Mesenchymal stem cell (in vitro differentiated cells and primary cell): ENCODE results near the gene SRRM2.

Experiments
- DNase-seq: peaks from one replicate; pipeline ENCODE4 v3.0.0-alpha.2; 2013
- H2AFZ ChIP-seq: one replicate; pipeline ENCODE4 v1.6.1; 2013; ENCODE audit warnings: low read depth, mild to moderate bottlenecking, control low read depth, inconsistent platforms, low read length, moderate library complexity
- H2AK5ac ChIP-seq: 2 replicates; pipeline ENCODE4 v1.6.1; 2013; ENCODE audit warnings: low read length, moderate library complexity, mild to moderate bottlenecking, inconsistent platforms; ENCODE audit not compliant: severe bottlenecking
- H2BK120ac ChIP-seq: one replicate; pipeline ENCODE4 v1.6.1; 2013; ENCODE audit warnings: low read depth, mild to moderate bottlenecking, inconsistent platforms, low read length, moderate library complexity
- H2BK12ac ChIP-seq, 2 experiments: one replicate each; pipeline ENCODE4 v1.6.1; 2013; ENCODE audit warnings: inconsistent platforms in 2 of 2, low read length in 2 of 2, mild to moderate bottlenecking in 2 of 2, moderate library complexity in 2 of 2, control low read depth in 1 of 2
- H2BK15ac ChIP-seq: one replicate; pipeline ENCODE4 v1.6.1; 2013; ENCODE audit warnings: mild to moderate bottlenecking, low read depth, inconsistent platforms; ENCODE audit not compliant: poor library complexity, severe bottlenecking
- H2BK5ac ChIP-seq: 2 replicates; pipeline ENCODE4 v1.6.1; 2013; ENCODE audit warnings: low read depth, mild to moderate bottlenecking, low read length, control low read depth, inconsistent platforms; ENCODE audit not compliant: poor library complexity, severe bottlenecking
- H3K14ac ChIP-seq, 2 experiments: one replicate each; pipeline ENCODE4 v1.6.1; 2013; ENCODE audit warnings: inconsistent platforms in 2 of 2, low read length in 2 of 2, control low read depth in 1 of 2, mild to moderate bottlenecking in 1 of 2, moderate library complexity in 1 of 2
- H3K18ac ChIP-seq, 2 experiments: one replicate each; pipeline ENCODE4 v1.6.1; 2013; ENCODE audit warnings: inconsistent platforms in 2 of 2, low read length in 2 of 2, control low read depth in 1 of 2, low read depth in 1 of 2, mild to moderate bottlenecking in 1 of 2
- H3K23ac ChIP-seq, 2 experiments: one replicate each; pipeline ENCODE4 v1.6.1; 2013; ENCODE audit warnings: inconsistent platforms in 2 of 2, low read length in 2 of 2, mild to moderate bottlenecking in 2 of 2, moderate library complexity in 2 of 2, control low read depth in 1 of 2
- H3K27ac ChIP-seq: 2 replicates; pipeline ENCODE4 v1.5.1; 2013; ENCODE audit warnings: mild to moderate bottlenecking, moderate library complexity, low read length, control low read depth, inconsistent platforms; ENCODE audit not compliant: poor library complexity, severe bottlenecking
- H3K27me3 ChIP-seq, 2 experiments: 2 replicates each; pipeline versions ENCODE4 v1.6.1 to v1.7.0; 2013; ENCODE audit warnings: low read length in 2 of 2, mild to moderate bottlenecking in 2 of 2, moderate library complexity in 2 of 2, control low read depth in 1 of 2, inconsistent platforms in 1 of 2; ENCODE audit not compliant: control insufficient read depth in 1 of 2, insufficient read depth in 1 of 2
- H3K36me3 ChIP-seq, 2 experiments: 2 replicates each; pipeline versions ENCODE4 v1.6.1 to v1.7.0; 2013; ENCODE audit warnings: low read length in 2 of 2, control low read depth in 1 of 2, inconsistent platforms in 1 of 2, low read depth in 1 of 2, mild to moderate bottlenecking in 1 of 2; ENCODE audit not compliant: insufficient read depth in 2 of 2, control insufficient read depth in 1 of 2
- H3K4ac ChIP-seq, 2 experiments: one replicate each; pipeline ENCODE4 v1.6.1; 2013; ENCODE audit warnings: inconsistent platforms in 2 of 2, low read length in 2 of 2, mild to moderate bottlenecking in 2 of 2, moderate library complexity in 2 of 2, control low read depth in 1 of 2, low read depth in 1 of 2
- H3K4me1 ChIP-seq: 2 replicates; pipeline ENCODE4 v1.6.1; 2013; ENCODE audit warnings: low read depth, low read length, control low read depth; ENCODE audit not compliant: control insufficient read depth, insufficient read depth
- H3K4me2 ChIP-seq: 2 replicates; pipeline ENCODE4 v1.6.1; 2013; ENCODE audit warnings: low read length, mild to moderate bottlenecking, inconsistent platforms; ENCODE audit not compliant: poor library complexity, severe bottlenecking
- H3K4me3 ChIP-seq, 2 experiments: 2 replicates each; pipeline versions ENCODE4 v1.5.1 to v1.7.0; 2013; ENCODE audit warnings: low read length in 2 of 2, mild to moderate bottlenecking in 2 of 2, control low read depth in 1 of 2, low read depth in 1 of 2; ENCODE audit not compliant: insufficient read depth in 1 of 2
- H3K79me1 ChIP-seq: replicated peaks from 2 replicates; pipeline ENCODE4 v1.6.1; 2013; ENCODE audit warnings: mild to moderate bottlenecking, control low read depth, low read length, inconsistent platforms; ENCODE audit not compliant: poor library complexity, severe bottlenecking
- H3K9ac ChIP-seq: 2 replicates; pipeline ENCODE4 v1.7.0; 2013; ENCODE audit warnings: mild to moderate bottlenecking, low read length, moderate library complexity
- H3K9me3 ChIP-seq: 2 replicates; pipeline ENCODE4 v1.7.0; 2013; ENCODE audit warnings: mild to moderate bottlenecking, low read length; ENCODE audit not compliant: control insufficient read depth
- H4K8ac ChIP-seq: one replicate; pipeline ENCODE4 v1.6.1; 2013; ENCODE audit warnings: inconsistent platforms, mild to moderate bottlenecking, low read length, moderate library complexity
- H4K91ac ChIP-seq: one replicate; pipeline ENCODE4 v1.6.1; 2013; ENCODE audit warnings: mild to moderate bottlenecking, low read length, inconsistent platforms
- WGBS: methylation state at CpG from one replicate; pipeline ENCODE4 v1.1.7; 2013; ENCODE audit warnings: mixed read lengths; 5-methylcytosine and 5-hydroxymethylcytosine counted together

Gene SRRM2

GRCh38 chr16:2745116-2745890 lies 7.1 kb upstream of the SRRM2 start:
- H3K14ac ChIP-seq = no peak overlapping the region
- no peak for DNase-seq
- H2BK12ac ChIP-seq = no peak overlapping the region
- no peak overlapping the region for H3K4me2 ChIP-seq
- no peak overlapping the region for H3K27ac ChIP-seq
- no peak overlapping the region for H2AK5ac ChIP-seq
- H3K9ac ChIP-seq = no peak overlapping the region
- no peak overlapping the region for H2BK120ac ChIP-seq
- H3K9me3 ChIP-seq = no peaks in the 10 kb centered on the region
- no peak overlapping the region for H3K4ac ChIP-seq
- H4K91ac ChIP-seq = peak overlapping the region; percentile 32
- no peak overlapping the region for H2AFZ ChIP-seq
- H3K79me1 ChIP-seq = peaks cover 2% of the 10 kb centered on the region
- H2BK5ac ChIP-seq = no peak overlapping the region
- no peak overlapping the region for H2BK15ac ChIP-seq
- peaks cover 0 to 14% of the 10 kb centered on the region in 2 experiments for H3K27me3 ChIP-seq
- H3K4me3 ChIP-seq = no peak overlapping the region
- WGBS = 86% methylated on average over 14 of the region's 15 CpGs
- no peak overlapping the region for H4K8ac ChIP-seq
- peaks cover 2% of the 10 kb centered on the region for H3K4me1 ChIP-seq
- H3K23ac ChIP-seq = no peak overlapping the region
- H3K36me3 ChIP-seq = peaks cover 5 to 7% of the 10 kb centered on the region in 2 experiments
- H3K18ac ChIP-seq = no peak overlapping the region

DNA sequence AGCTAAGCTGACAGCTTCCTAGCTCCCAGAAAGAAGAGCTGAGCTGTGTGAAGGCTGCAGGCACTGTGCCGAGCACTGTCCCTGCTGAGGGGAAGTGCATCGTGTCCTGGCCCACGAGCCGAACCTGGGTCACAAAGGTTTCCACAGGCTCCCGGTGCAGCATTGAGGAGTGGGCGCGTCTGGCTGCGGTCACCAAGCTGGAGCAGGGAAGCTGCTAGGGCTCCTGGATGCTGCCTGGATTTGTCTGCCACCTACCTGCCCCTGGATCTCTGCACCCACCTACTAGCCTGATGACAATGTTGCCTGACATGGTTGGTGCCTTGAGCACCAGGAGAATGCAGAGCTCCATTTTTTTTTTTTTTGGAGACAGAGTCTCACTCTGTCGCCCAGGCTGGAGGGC lies 6.5 kb upstream of the SRRM2 start:
- H4K91ac ChIP-seq = no peak overlapping the region
- H3K4ac ChIP-seq = no peak overlapping the region
- peaks cover 0 to 8% of the 10 kb centered on the region in 2 experiments for H3K27me3 ChIP-seq
- peaks cover 6% of the 10 kb centered on the region for H3K79me1 ChIP-seq
- H3K36me3 ChIP-seq = peaks cover 5 to 7% of the 10 kb centered on the region in 2 experiments
- peaks cover 2% of the 10 kb centered on the region for H3K4me1 ChIP-seq
- no peak overlapping the region for H3K4me2 ChIP-seq
- 94% methylated on average over 9 of the region's 9 CpGs for WGBS
- H2BK120ac ChIP-seq = no peak overlapping the region
- no peak overlapping the region for H2BK15ac ChIP-seq
- no peak overlapping the region for H4K8ac ChIP-seq
- H3K18ac ChIP-seq = no peak overlapping the region
- H2AFZ ChIP-seq = no peak overlapping the region
- no peak overlapping the region for H2BK5ac ChIP-seq
- H3K27ac ChIP-seq = no peak overlapping the region
- no peak overlapping the region for H2AK5ac ChIP-seq
- H3K9ac ChIP-seq = no peak overlapping the region
- H3K4me3 ChIP-seq = no peak overlapping the region
- no peak overlapping the region for H2BK12ac ChIP-seq
- no peaks in the 10 kb centered on the region for H3K9me3 ChIP-seq
- no peak for DNase-seq
- H3K14ac ChIP-seq = no peak overlapping the region
- H3K23ac ChIP-seq = no peak overlapping the region

- no peak for DNase-seq
- H4K8ac ChIP-seq = no peak overlapping the region
- no peak overlapping the region for H3K4me2 ChIP-seq
- no peak overlapping the region for H2BK5ac ChIP-seq
- 96% methylated on average over 6 of the region's 7 CpGs for WGBS
- no peak overlapping the region for H2BK120ac ChIP-seq
- H3K4me3 ChIP-seq = no peak overlapping the region
- H4K91ac ChIP-seq = no peak overlapping the region
- H2BK12ac ChIP-seq = no peak overlapping the region
- H3K14ac ChIP-seq = no peak overlapping the region
- H3K36me3 ChIP-seq = peaks cover 5 to 7% of the 10 kb centered on the region in 2 experiments
- no peak overlapping the region for H2AFZ ChIP-seq
- no peak overlapping the region for H3K18ac ChIP-seq
- no peak overlapping the region for H2AK5ac ChIP-seq
- no peak overlapping the region for H3K27ac ChIP-seq
- H3K79me1 ChIP-seq = peaks cover 11% of the 10 kb centered on the region
- H3K9me3 ChIP-seq = no peaks in the 10 kb centered on the region
- H3K27me3 ChIP-seq = peaks cover 0 to 4% of the 10 kb centered on the region in 2 experiments
- peaks cover 9% of the 10 kb centered on the region for H3K4me1 ChIP-seq
- no peak overlapping the region for H3K4ac ChIP-seq
- H3K9ac ChIP-seq = no peak overlapping the region
- H3K23ac ChIP-seq = no peak overlapping the region
- no peak overlapping the region for H2BK15ac ChIP-seq
These were observed 3.5 kb upstream of the SRRM2 start for GRCh38 chr16:2748757-2749455.

DNA sequence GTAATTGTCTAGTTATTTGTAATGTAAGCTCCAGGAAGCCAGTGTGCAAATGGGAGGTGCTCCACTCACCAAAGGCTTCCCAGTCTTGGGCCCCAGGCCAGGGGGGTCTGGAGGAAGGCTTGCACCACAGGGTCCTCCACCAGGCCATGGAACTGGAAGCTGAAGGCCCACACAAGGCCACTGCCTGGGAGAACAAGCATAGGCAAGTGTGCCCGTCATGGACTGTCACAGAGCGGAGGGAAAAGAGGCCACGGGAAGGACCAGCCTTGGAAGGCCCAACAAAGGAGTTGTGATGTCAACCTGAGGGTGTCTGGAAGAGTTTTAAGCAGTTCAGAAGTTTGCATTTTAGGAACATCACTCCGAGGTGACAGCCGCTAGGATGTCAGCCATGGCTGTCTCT lies 3.0 kb upstream of the SRRM2 start:
- Histone ChIP-seq H3K4ac (no peak overlapping the region), H2AFZ (no peak overlapping the region), H2BK15ac (no peak overlapping the region), H4K91ac (no peak overlapping the region), H3K23ac (no peak overlapping the region), H3K36me3 (peaks cover 5 to 7% of the 10 kb centered on the region in 2 experiments), H2BK5ac (no peak overlapping the region), H3K4me1 (peaks cover 11% of the 10 kb centered on the region), H3K4me2 (no peak overlapping the region), H3K79me1 (peaks cover 11% of the 10 kb centered on the region), H3K18ac (no peak overlapping the region), H3K27me3 (peaks cover 0 to 4% of the 10 kb centered on the region in 2 experiments), H2AK5ac (no peak overlapping the region), H2BK12ac (no peak overlapping the region), H2BK120ac (no peak overlapping the region), H3K9me3 (no peaks in the 10 kb centered on the region), H3K27ac (no peak overlapping the region), H3K14ac (no peak overlapping the region), H4K8ac (no peak overlapping the region), H3K9ac (no peak overlapping the region), H3K4me3 (no peak overlapping the region)
- DNase-seq = no peak
- WGBS = 98% methylated on average over 5 of the region's 5 CpGs
